Breast epithelium (tissue), 3 donors: Measurements from ENCODE around the gene RTP3.

Experiments
- CTCF ChIP-seq, 3 donors: fragments of 450-650 bp; IDR thresholded peaks; one replicate each; pipeline ENCODE4 v1.5.1; 2016 to 2017; ENCODE audit warnings: antibody characterized with exemption in 3 of 3, mild to moderate bottlenecking in 3 of 3, moderate library complexity in 3 of 3
- POLR2A ChIP-seq: fragments of 450-650 bp; IDR thresholded peaks from one replicate; pipeline ENCODE4 v1.6.1; 2016; ENCODE audit warnings: antibody characterized with exemption, mild to moderate bottlenecking, moderate library complexity
- POLR2AphosphoS5 ChIP-seq, 3 donors: sonication (generic); formaldehyde crosslinking; IDR thresholded peaks; one replicate each; pipeline ENCODE4 v1.6.1; 2017; ENCODE audit warnings: antibody characterized with exemption in 3 of 3

DNA sequence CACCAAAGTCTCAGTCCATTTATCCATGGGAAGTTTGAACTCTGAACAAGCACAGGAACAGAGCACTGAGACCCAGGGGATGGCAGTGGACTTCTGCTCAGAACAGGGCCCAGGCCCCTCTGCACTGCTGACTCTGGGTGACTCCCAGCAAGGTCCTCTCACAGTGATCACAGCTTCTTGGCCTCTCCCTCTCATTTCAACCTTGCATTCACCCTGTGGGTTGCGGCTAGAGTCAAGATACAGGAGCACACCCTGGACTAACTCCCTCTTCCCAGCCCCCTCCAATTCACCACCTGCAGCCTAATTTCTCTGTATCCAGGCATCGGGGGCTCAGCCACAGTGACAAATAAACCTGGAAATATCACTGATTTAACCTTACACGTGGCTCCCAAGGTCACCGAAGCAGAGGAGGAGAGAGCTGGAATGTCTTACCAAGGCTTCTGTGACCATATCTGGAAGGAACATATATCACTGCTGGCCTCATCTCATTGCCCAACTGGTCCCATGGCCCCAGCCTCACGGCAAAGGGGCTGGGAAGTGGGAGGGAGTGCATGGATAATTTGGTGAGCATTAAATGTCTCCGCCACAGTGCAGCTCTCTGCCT lies 1.2 kb downstream of the RTP3 start:
- TF ChIP-seq POLR2A = no peak
- no peak for TF ChIP-seq CTCF (IDR thresholded peaks at IDR 0.05)
- no peak for TF ChIP-seq POLR2AphosphoS5 (IDR thresholded peaks at IDR 0.05)
